H1 (cell line): ENCODE measurements around the gene LAMC3. TPM values are rescaled to one million over a fixed set of nuclear protein-coding genes. Genes with fewer than 3 reads are reported as not detected.

ENCODE experiments used
- CTCF ChIA-PET: fragments of 300-600 bp; sonication (Branson Sonifier 250); formaldehyde crosslinking; loops from one replicate; lab custom pipeline; 2021; ENCODE audit not compliant: partially characterized antibody; lab: Charles Lee
- POLR2A ChIA-PET: fragments of 300-600 bp; sonication (Branson Sonifier 250); formaldehyde crosslinking; loops from one replicate; lab custom pipeline; 2021; ENCODE audit warnings: inconsistent platforms; ENCODE audit not compliant: partially characterized antibody; lab: Charles Lee
- DNase-seq, 2 experiments: peaks; one replicate each; pipeline versions ENCODE4 v3.0.0 to v3.0.0-alpha.2; 2010 to 2022; ENCODE audit warnings: low spot score in 2 of 2, low read depth in 1 of 2, mixed read lengths in 1 of 2
- FAIRE-seq: peaks from 2 replicates; lab custom pipeline; 2011; peaks lifted over from hg19 to GRCh38; lab: Jason Lieb, UNC
- H2AFZ ChIP-seq: 2 replicates; pipeline ENCODE4 v1.8.1; 2012; ENCODE audit warnings: low read length, inconsistent platforms
- H2AK5ac ChIP-seq: 2 replicates; pipeline ENCODE4 v1.6.1; 2013; ENCODE audit warnings: low read depth, low read length
- H2BK120ac ChIP-seq: replicated peaks from 2 replicates; pipeline ENCODE3; 2013; ENCODE audit warnings: low read depth, low read length, inconsistent platforms
- H2BK12ac ChIP-seq: 2 replicates; pipeline ENCODE4 v1.6.1; 2013; ENCODE audit warnings: low read depth, low read length
- H2BK15ac ChIP-seq: 2 replicates; pipeline ENCODE4 v1.6.1; 2013; ENCODE audit warnings: low read length
- H2BK20ac ChIP-seq: 2 replicates; pipeline ENCODE4 v1.6.1; 2013; ENCODE audit warnings: low read length
- H2BK5ac ChIP-seq: 2 replicates; pipeline ENCODE4 v1.6.1; 2013; ENCODE audit warnings: low read depth, low read length
- H3K14ac ChIP-seq: 2 replicates; pipeline ENCODE4 v1.6.1; 2013; ENCODE audit warnings: inconsistent platforms; ENCODE audit not compliant: insufficient read length
- H3K18ac ChIP-seq: 2 replicates; pipeline ENCODE4 v1.6.1; 2013; ENCODE audit warnings: low read length; ENCODE audit errors: extremely low read depth
- H3K23ac ChIP-seq: 2 replicates; pipeline ENCODE4 v1.6.1; 2013; ENCODE audit warnings: inconsistent platforms; ENCODE audit not compliant: insufficient read length
- H3K23me2 ChIP-seq: 2 replicates; pipeline ENCODE4 v1.6.1; 2013; ENCODE audit warnings: low read depth, low read length
- H3K27ac ChIP-seq: 2 replicates; pipeline ENCODE4 v1.6.1; 2011; ENCODE audit warnings: low read depth, low read length, inconsistent platforms
- H3K27me3 ChIP-seq, 4 experiments: replicated peaks in 1 of 4; 1 replicate in 1 of 4; 2 replicates in 3 of 4; pipeline versions ENCODE4 v1.6.1 to v1.8.1; 2011 to 2013; ENCODE audit warnings: low read length in 3 of 4, mild to moderate bottlenecking in 3 of 4, inconsistent platforms in 2 of 4, mixed read lengths in 2 of 4, moderate library complexity in 1 of 4; ENCODE audit not compliant: control insufficient read depth in 3 of 4, insufficient read depth in 3 of 4; ENCODE audit errors: extremely low read depth in 1 of 4
- H3K36me3 ChIP-seq, 4 experiments: 2 replicates each; pipeline versions ENCODE4 v1.6.1 to v1.8.1; 2011 to 2013; ENCODE audit warnings: mild to moderate bottlenecking in 4 of 4, low read length in 3 of 4, moderate library complexity in 2 of 4, control low read depth in 1 of 4, inconsistent platforms in 1 of 4; ENCODE audit not compliant: insufficient read depth in 4 of 4, control insufficient read depth in 2 of 4
- H3K4ac ChIP-seq: replicated peaks from 2 replicates; pipeline ENCODE3; 2013; ENCODE audit warnings: low read length, low read depth, mixed read lengths, inconsistent platforms; ENCODE audit not compliant: insufficient read length
- H3K4me1 ChIP-seq, 4 experiments: replicated peaks in 1 of 4; 1 replicate in 1 of 4; 2 replicates in 3 of 4; pipeline versions ENCODE4 v1.6.1 to v1.8.1; 2011 to 2013; ENCODE audit warnings: low read length in 3 of 4, inconsistent platforms in 2 of 4, mixed read lengths in 1 of 4; ENCODE audit not compliant: insufficient read depth in 4 of 4, control insufficient read depth in 3 of 4
- H3K4me2 ChIP-seq, 2 experiments: 2 replicates each; pipeline versions ENCODE4 v1.6.1 to v1.8.1; 2011 to 2013; ENCODE audit warnings: low read depth in 2 of 2, low read length in 2 of 2, control low read depth in 1 of 2, inconsistent platforms in 1 of 2, mild to moderate bottlenecking in 1 of 2; ENCODE audit not compliant: insufficient read depth in 1 of 2
- H3K4me3 ChIP-seq, 4 experiments: fragments of 200-600, 300-600 bp in 1 of 4; sonication (generic), shearing (Covaris generic), sonication (Bioruptor Twin) in 1 of 4; 2 replicates each; pipeline versions ENCODE4 v1.5.1 to v1.8.1; 2011 to 2016; ENCODE audit warnings: low read length in 4 of 4, low read depth in 3 of 4, control low read depth in 2 of 4, inconsistent platforms in 2 of 4, mild to moderate bottlenecking in 2 of 4, mixed read lengths in 1 of 4, moderate library complexity in 1 of 4; ENCODE audit not compliant: insufficient read depth in 2 of 4; ENCODE audit errors: extremely low read depth in 1 of 4
- H3K56ac ChIP-seq: replicated peaks from 2 replicates; pipeline ENCODE3; 2013; ENCODE audit warnings: low read depth, mild to moderate bottlenecking, mixed read lengths, low read length, inconsistent platforms; ENCODE audit not compliant: insufficient read length
- H3K79me1 ChIP-seq: 2 replicates; pipeline ENCODE4 v1.6.1; 2013; ENCODE audit warnings: low read depth, low read length, control low read depth
- H3K79me2 ChIP-seq, 2 experiments: 2 replicates each; pipeline versions ENCODE4 v1.6.1 to v1.8.1; 2012 to 2013; ENCODE audit warnings: low read length in 2 of 2, mild to moderate bottlenecking in 2 of 2, inconsistent platforms in 1 of 2; ENCODE audit not compliant: insufficient read depth in 2 of 2, control insufficient read depth in 1 of 2
- H3K9ac ChIP-seq, 4 experiments: replicated peaks in 1 of 4; 1 replicate in 1 of 4; 2 replicates in 3 of 4; pipeline versions ENCODE4 v1.6.1 to v1.8.1; 2011 to 2013; ENCODE audit warnings: low read depth in 3 of 4, low read length in 3 of 4, control low read depth in 2 of 4, mild to moderate bottlenecking in 2 of 4, moderate library complexity in 2 of 4, inconsistent platforms in 1 of 4; ENCODE audit errors: extremely low read depth in 1 of 4
- H3K9me3 ChIP-seq, 2 experiments: 2 replicates each; pipeline versions ENCODE4 v1.6.1 to v1.8.1; 2012 to 2013; ENCODE audit warnings: mild to moderate bottlenecking in 2 of 2, moderate library complexity in 2 of 2, control low read depth in 1 of 2, inconsistent platforms in 1 of 2, low read depth in 1 of 2, low read length in 1 of 2, mixed read lengths in 1 of 2; ENCODE audit not compliant: insufficient read depth in 2 of 2
- H4K20me1 ChIP-seq, 2 experiments: replicated peaks in 1 of 2; 2 replicates each; pipeline versions ENCODE3 to v1.8.1; 2011 to 2013; ENCODE audit warnings: inconsistent platforms in 2 of 2, low read length in 2 of 2, mild to moderate bottlenecking in 1 of 2; ENCODE audit not compliant: insufficient read depth in 2 of 2, control insufficient read depth in 1 of 2
- H4K5ac ChIP-seq: 2 replicates; pipeline ENCODE4 v1.6.1; 2013; ENCODE audit warnings: low read length, low read depth, mixed read lengths, inconsistent platforms; ENCODE audit not compliant: insufficient read length
- H4K8ac ChIP-seq: 2 replicates; pipeline ENCODE4 v1.8.0; 2013; ENCODE audit warnings: mild to moderate bottlenecking, moderate library complexity, low read length, inconsistent platforms; ENCODE audit not compliant: insufficient read depth; ENCODE audit errors: extremely low read depth
- H4K91ac ChIP-seq: replicated peaks from 2 replicates; pipeline ENCODE3; 2013; ENCODE audit warnings: low read length, mixed read lengths, inconsistent platforms; ENCODE audit not compliant: insufficient read length
- CBX8 ChIP-seq: fragments of 300-800, 300-1000 bp; sonication (generic); IDR thresholded peaks from 2 replicates; pipeline ENCODE4 v1.7.1; 2016; ENCODE audit warnings: low read depth, low read length, borderline replicate concordance
- CHD1 ChIP-seq: IDR thresholded peaks from 2 replicates; pipeline ENCODE4 v1.6.1; 2012; ENCODE audit warnings: low read depth, low read length, improper control_type of control experiment
- RBBP5 ChIP-seq: IDR thresholded peaks from 2 replicates; pipeline ENCODE4 v1.7.1; 2012; ENCODE audit warnings: low read depth, mild to moderate bottlenecking, inconsistent platforms, low read length, moderate library complexity, borderline replicate concordance
- WGBS, 2 experiments: shearing (Covaris generic) in 1 of 2; methylation state at CpG; one replicate each; pipeline versions ENCODE4 v1.1.6 to v1.1.7; 2013 to 2015; ENCODE audit warnings: low lambda C conversion rate in 2 of 2, mixed read lengths in 2 of 2, inconsistent platforms in 1 of 2, low coverage in 1 of 2, missing lambda C conversion rate in 1 of 2; ENCODE audit not compliant: insufficient replicate concordance in 2 of 2, insufficient coverage in 1 of 2, insufficient read length in 1 of 2; ENCODE audit errors: extremely low coverage in 1 of 2, missing lambda C conversion rate in 1 of 2; 5-methylcytosine and 5-hydroxymethylcytosine counted together
- polyA plus RNA-seq, 7 experiments: library from polyadenylated mRNA; depleted of rRNA in 3 of 7; stranded (reverse) in 5 of 7; unstranded in 2 of 7; fragments of >200 nt in 5 of 7; fragments of 200-250 nt in 2 of 7; gene quantifications; 1 replicate in 5 of 7; 2 replicates in 1 of 7; 4 replicates in 1 of 7; pipeline versions ENCODE4 v1.2.1 to v1.2.3, GENCODE V29; 2011 to 2013; ENCODE audit warnings: missing spikeins in 2 of 7, mixed read lengths in 2 of 7
- total RNA-seq: library from RNA; stranded (reverse); fragmentation: NEBNext Ultra II Directional; extraction: Animal tissue kit (Norgen Biotek cat#: 25700); gene quantifications from 2 replicates; pipeline ENCODE4 v1.2.1, GENCODE V29; 2021
- TF ChIP-seq, protein P1 (sequence below): IDR thresholded peaks from 2 replicates; pipeline ENCODE4 v1.6.1; 2011; ENCODE audit warnings: low read depth, mild to moderate bottlenecking, low read length; ENCODE audit not compliant: insufficient read depth

Gene LAMC3
- total and polyA plus RNA-seq, 2 of the 8 experiments (the other 6 are each of a cell fraction or from before 2014, with no cell fraction given): 9.3 to 12.3 TPM

DNA sequence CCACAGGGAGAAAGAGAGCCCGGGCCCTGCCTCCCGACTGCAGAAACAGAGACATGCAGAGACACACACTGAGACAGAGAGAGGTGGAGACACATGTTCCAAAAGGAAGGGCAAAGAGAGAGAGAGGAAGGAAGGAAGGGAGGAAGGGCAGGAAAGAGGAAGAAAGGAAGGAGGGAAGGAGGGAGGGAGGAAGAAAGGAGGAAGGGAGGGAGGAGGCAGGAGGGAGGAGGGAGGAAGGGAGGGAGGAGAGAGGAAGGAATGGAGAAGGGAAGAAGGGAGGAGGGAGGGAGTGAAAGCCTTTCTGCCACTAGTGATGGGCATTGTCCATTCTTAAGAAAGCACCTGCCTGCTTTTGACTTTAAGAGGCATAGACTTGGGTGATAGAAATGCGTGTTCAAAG lies 38.1 kb upstream of the LAMC3 start:
- ChIA-PET POLR2A (no interaction called here), CTCF (interaction anchor here (0.8 to 3.0 kb wide), 2 partner anchors 12 to 104 kb away, joined by 5 to 15 read pairs; no protein-coding TSS in a partner anchor)
- no peak overlapping the region for H2BK120ac ChIP-seq
- no peaks in the 10 kb centered on the region for H3K36me3 ChIP-seq
- no peak overlapping the region for H3K9ac ChIP-seq
- H3K18ac ChIP-seq: no peak overlapping the region
- H4K91ac ChIP-seq: no peak overlapping the region
- no peak overlapping the region for H3K27ac ChIP-seq
- no peak overlapping the region for H3K4me3 ChIP-seq
- H3K79me1 ChIP-seq: no peaks in the 10 kb centered on the region
- DNase-seq (no peak), FAIRE-seq (no peak)
- H3K23me2 ChIP-seq: peaks cover 4% of the 10 kb centered on the region; the same call in 1 of the 2 replicates
- no peak for TF ChIP-seq RBBP5
- TF ChIP-seq, protein P1, sequence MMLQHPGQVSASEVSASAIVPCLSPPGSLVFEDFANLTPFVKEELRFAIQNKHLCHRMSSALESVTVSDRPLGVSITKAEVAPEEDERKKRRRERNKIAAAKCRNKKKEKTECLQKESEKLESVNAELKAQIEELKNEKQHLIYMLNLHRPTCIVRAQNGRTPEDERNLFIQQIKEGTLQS: no peak
- no peak for TF ChIP-seq CHD1
- no peak for TF ChIP-seq CBX8
- no peak overlapping the region for H2AK5ac ChIP-seq
- H3K4me2 ChIP-seq: no peak overlapping the region
- H2BK20ac ChIP-seq: no peak overlapping the region
- H3K14ac ChIP-seq: no peak overlapping the region
- no peak overlapping the region for H2BK5ac ChIP-seq
- no peak overlapping the region for H2AFZ ChIP-seq
- no peaks in the 10 kb centered on the region; a peak in 1 of 7 replicates for H3K27me3 ChIP-seq
- no peaks in the 10 kb centered on the region for H3K79me2 ChIP-seq
- WGBS, 2 experiments: 81% methylated on average over 3 of the region's 3 CpGs; no CpG with 5 or more reads in 1 of the 2 experiments
- H2BK15ac ChIP-seq: no peak overlapping the region
- H3K56ac ChIP-seq: no peak overlapping the region
- no peak overlapping the region for H4K5ac ChIP-seq
- no peaks in the 10 kb centered on the region for H3K9me3 ChIP-seq
- no peak overlapping the region for H2BK12ac ChIP-seq
- H3K4me1 ChIP-seq: peaks cover 0 to 3% (median 0%) of the 10 kb centered on the region in 4 experiments; a peak in 1 of 7 replicates
- no peaks in the 10 kb centered on the region for H4K20me1 ChIP-seq
- H4K8ac ChIP-seq: no peak overlapping the region
- H3K4ac ChIP-seq: no peak overlapping the region
- H3K23ac ChIP-seq: no peak overlapping the region
